Glutamatergic neuron (in vitro differentiated cells): Measurements from ENCODE around the gene RIPOR2. TPM values are rescaled to one million over a fixed set of nuclear protein-coding genes. Genes with fewer than 3 reads are reported as not detected.

Experiments used
- DNase-seq: peaks from one replicate; pipeline ENCODE4 v3.0.0; 2022
- H3K27ac Mint-ChIP-seq: one replicate; pipeline ENCODE4 v1.8.0; 2020; ENCODE audit warnings: mild to moderate bottlenecking, mixed read lengths, inconsistent platforms; ENCODE audit not compliant: unreplicated experiment
- H3K27me3 Mint-ChIP-seq: one replicate; pipeline ENCODE4 v1.8.0; 2020; ENCODE audit warnings: mild to moderate bottlenecking, moderate library complexity, mixed read lengths, inconsistent platforms; ENCODE audit not compliant: unreplicated experiment
- H3K36me3 Mint-ChIP-seq: one replicate; pipeline ENCODE4 v1.8.0; 2020; ENCODE audit warnings: mild to moderate bottlenecking, mixed read lengths, inconsistent platforms; ENCODE audit not compliant: unreplicated experiment
- H3K4me1 Mint-ChIP-seq: one replicate; pipeline ENCODE4 v1.8.0; 2020; ENCODE audit warnings: mild to moderate bottlenecking, low read depth, mixed read lengths, inconsistent platforms; ENCODE audit not compliant: unreplicated experiment
- H3K4me3 Mint-ChIP-seq: one replicate; pipeline ENCODE4 v1.8.0; 2020; ENCODE audit warnings: mild to moderate bottlenecking, mixed read lengths, inconsistent platforms; ENCODE audit not compliant: unreplicated experiment
- H3K9me3 Mint-ChIP-seq: one replicate; pipeline ENCODE4 v1.8.0; 2020; ENCODE audit warnings: mild to moderate bottlenecking, moderate library complexity, mixed read lengths, inconsistent platforms; ENCODE audit not compliant: unreplicated experiment
- total RNA-seq: library from RNA; stranded (reverse); fragmentation: NEBNext Ultra II Directional; extraction: Animal tissue kit (Norgen Biotek cat#: 25700); gene quantifications from one replicate; pipeline ENCODE4 v1.2.1, GENCODE V29; 2021; ENCODE audit not compliant: unreplicated experiment
- TF ChIP-seq, protein P1 (sequence below): fragments of 200-600 bp; sonication (generic); IDR thresholded peaks from one replicate; pipeline ENCODE4 v1.5.0; 2021; ENCODE audit not compliant: partially characterized antibody, unreplicated experiment

The RIPOR2 gene
- total RNA-seq, 1 donor from 2014 or later: 82.2 TPM

- peaks cover 2% of the 10 kb centered on the region for H3K9me3 Mint-ChIP-seq
- no peaks in the 10 kb centered on the region for H3K4me1 Mint-ChIP-seq
- H3K36me3 Mint-ChIP-seq: peaks cover 21% of the 10 kb centered on the region
- no peak overlapping the region for H3K4me3 Mint-ChIP-seq
- DNase-seq: no peak
- TF ChIP-seq, protein P1, sequence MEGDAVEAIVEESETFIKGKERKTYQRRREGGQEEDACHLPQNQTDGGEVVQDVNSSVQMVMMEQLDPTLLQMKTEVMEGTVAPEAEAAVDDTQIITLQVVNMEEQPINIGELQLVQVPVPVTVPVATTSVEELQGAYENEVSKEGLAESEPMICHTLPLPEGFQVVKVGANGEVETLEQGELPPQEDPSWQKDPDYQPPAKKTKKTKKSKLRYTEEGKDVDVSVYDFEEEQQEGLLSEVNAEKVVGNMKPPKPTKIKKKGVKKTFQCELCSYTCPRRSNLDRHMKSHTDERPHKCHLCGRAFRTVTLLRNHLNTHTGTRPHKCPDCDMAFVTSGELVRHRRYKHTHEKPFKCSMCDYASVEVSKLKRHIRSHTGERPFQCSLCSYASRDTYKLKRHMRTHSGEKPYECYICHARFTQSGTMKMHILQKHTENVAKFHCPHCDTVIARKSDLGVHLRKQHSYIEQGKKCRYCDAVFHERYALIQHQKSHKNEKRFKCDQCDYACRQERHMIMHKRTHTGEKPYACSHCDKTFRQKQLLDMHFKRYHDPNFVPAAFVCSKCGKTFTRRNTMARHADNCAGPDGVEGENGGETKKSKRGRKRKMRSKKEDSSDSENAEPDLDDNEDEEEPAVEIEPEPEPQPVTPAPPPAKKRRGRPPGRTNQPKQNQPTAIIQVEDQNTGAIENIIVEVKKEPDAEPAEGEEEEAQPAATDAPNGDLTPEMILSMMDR: no peak
- no peak overlapping the region for H3K27ac Mint-ChIP-seq
- peaks cover 1% of the 10 kb centered on the region for H3K27me3 Mint-ChIP-seq
Measured at GRCh38 chr6:24872779-24873178, 63.0 kb downstream of the RIPOR2 start.

- TF ChIP-seq, protein P1: no peak
- H3K27ac Mint-ChIP-seq: no peak overlapping the region
Measured at GRCh38 chr6:24868765-24869164, 67.0 kb downstream of the RIPOR2 start.

GRCh38 chr6:24867104-24867703 lies 68.6 kb downstream of the RIPOR2 start:
- DNase-seq: no peak

More at GRCh38 chr6:24868765-24869164, 67.0 kb downstream of the RIPOR2 start:
- Mint-ChIP-seq H3K4me3 (no peak overlapping the region), H3K9me3 (peaks cover 6% of the 10 kb centered on the region), H3K36me3 (peaks cover 13% of the 10 kb centered on the region), H3K4me1 (peaks cover 20% of the 10 kb centered on the region), H3K27me3 (peaks cover 9% of the 10 kb centered on the region)
- DNase-seq: no peak

GRCh38 chr6:24865161-24865560 lies 70.6 kb downstream of the RIPOR2 start:
- peaks cover 39% of the 10 kb centered on the region for H3K4me1 Mint-ChIP-seq
- H3K36me3 Mint-ChIP-seq: peaks cover 8% of the 10 kb centered on the region
- TF ChIP-seq, protein P1: no peak
- peaks cover 6% of the 10 kb centered on the region for H3K9me3 Mint-ChIP-seq
- peak overlapping the region; percentile 99 for H3K27ac Mint-ChIP-seq
- H3K4me3 Mint-ChIP-seq: peak overlapping the region; percentile 81
- H3K27me3 Mint-ChIP-seq: peaks cover 9% of the 10 kb centered on the region
- DNase-seq: no peak

More at GRCh38 chr6:24867104-24867703, 68.6 kb downstream of the RIPOR2 start:
- Mint-ChIP-seq H3K27ac (no peak overlapping the region), H3K9me3 (peaks cover 6% of the 10 kb centered on the region), H3K4me3 (no peak overlapping the region), H3K36me3 (peaks cover 8% of the 10 kb centered on the region), H3K4me1 (peaks cover 30% of the 10 kb centered on the region), H3K27me3 (peaks cover 9% of the 10 kb centered on the region)
- TF ChIP-seq, protein P1: no peak

DNA sequence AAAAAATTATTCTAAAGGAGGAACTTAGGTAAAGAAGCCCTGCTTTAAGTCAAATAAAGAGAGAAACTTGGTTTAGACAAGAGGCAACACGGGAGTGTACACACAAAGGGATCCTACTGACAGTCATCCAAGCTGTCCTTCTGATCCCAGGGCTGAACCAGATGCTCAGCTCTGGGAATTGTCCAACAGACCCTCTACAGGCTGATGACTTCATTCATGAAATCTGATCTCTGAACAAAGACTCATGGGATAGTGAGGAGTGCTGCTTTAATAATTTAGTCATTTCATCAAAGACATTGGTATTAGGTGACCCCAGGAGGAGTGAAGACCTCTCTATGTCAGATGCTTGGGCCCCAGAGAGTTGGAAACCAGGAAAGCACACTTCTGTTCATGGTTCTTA lies 71.4 kb downstream of the RIPOR2 start:
- TF ChIP-seq, protein P1: no peak
- Mint-ChIP-seq H3K9me3 (peaks cover 6% of the 10 kb centered on the region), H3K27me3 (peaks cover 9% of the 10 kb centered on the region), H3K4me1 (peaks cover 43% of the 10 kb centered on the region), H3K4me3 (peak overlapping the region; percentile 81), H3K27ac (peak overlapping the region; percentile 99), H3K36me3 (peaks cover 8% of the 10 kb centered on the region)
- peak; percentile 68 for DNase-seq
